Liver (tissue), 3 donors: ENCODE results near the gene ADAM8.

Experiments
- CTCF ChIP-seq: fragments of 150-350 bp; IDR thresholded peaks from 2 replicates; pipeline ENCODE4 v1.5.1; 2017; ENCODE audit warnings: improper control_type of control experiment, low read depth, low read length; ENCODE audit not compliant: missing input control
- JUND ChIP-seq, 2 donors: IDR thresholded peaks; 2 replicates each; pipeline ENCODE4 v1.6.1; 2016; ENCODE audit warnings: antibody characterized with exemption in 2 of 2
- MAX ChIP-seq: IDR thresholded peaks from 2 replicates; pipeline ENCODE4 v1.6.1; 2016; ENCODE audit warnings: antibody characterized with exemption
- donor health status: healthy.
- donor health status: healthy.

DNA sequence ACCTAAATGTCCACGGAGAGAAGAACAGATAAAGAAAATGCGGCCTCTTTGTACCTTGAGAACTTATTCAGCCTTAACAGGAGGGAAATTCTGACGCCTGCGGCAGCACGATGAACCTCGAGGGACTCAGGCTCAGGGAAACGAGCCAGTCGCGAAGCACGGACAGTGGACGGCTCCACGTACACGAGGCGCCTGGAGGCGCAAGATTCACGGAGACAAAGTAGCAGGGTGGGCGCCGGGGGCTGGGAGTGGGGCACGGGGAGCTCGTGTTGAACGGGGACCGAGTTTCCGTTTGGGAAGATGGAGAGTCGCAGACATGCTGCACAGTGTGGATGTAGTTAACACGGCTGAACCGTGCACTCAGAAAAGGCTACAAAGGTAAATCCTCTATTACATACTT is 59.9 kb downstream of the ADAM8 start:
- TF ChIP-seq JUND (IDR thresholded peaks at IDR 0.05) (no peak), CTCF (no peak), MAX (no peak)
